ENCODE measurements around the gene FAM107B. TPM values are rescaled to one million over a fixed set of nuclear protein-coding genes. Genes with fewer than 3 reads are reported as not detected.
"Not testable (repeated sequence)": the region's sequence is repeated elsewhere in the genome, so short reads cannot be mapped to it uniquely, and the experiment has no call there.

The FAM107B gene
- polyA plus RNA-seq (2012; ENCODE audit: low read depth, missing spikeins) = 27.6 TPM

DNA sequence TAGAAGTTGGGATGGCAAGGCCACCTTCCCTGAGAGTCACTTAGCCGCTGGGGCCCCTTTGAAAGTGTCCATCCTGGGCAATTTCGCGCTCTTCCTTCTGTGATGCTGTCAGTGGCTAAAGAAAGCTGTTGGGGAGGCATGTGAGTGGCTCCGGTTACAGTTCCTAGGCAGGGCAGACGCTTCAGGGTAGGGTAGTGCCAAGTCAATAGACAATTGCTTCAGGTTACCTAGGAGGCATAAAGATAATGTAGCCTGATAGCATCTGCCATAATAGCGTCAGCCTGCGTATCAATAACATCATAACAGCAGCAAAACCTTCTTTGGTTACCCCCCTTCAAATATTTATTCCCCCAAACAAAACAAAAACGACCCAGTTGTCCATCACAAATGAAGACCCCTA is at the start of gene FAM107B:
TSS of gene FAM107B (minus strand) at position 101 of the 400 bp plus-strand sequence. CDS start 234 bp downstream, outside the sequence.
- FAIRE-seq = no peak
- no peak for DNase-seq (ENCODE audit: insufficient read length, low spot score)
- TF ChIP-seq PAX5 (IDR thresholded peaks at IDR 0.05; ENCODE audit: insufficient read depth, low read length, severe bottlenecking) (no peak), SPI1 (IDR thresholded peaks at IDR 0.05; ENCODE audit: low read depth, low read length) (no peak), POU2F2 (IDR thresholded peaks at IDR 0.05; ENCODE audit: low read depth, low read length) (no peak), TAF1 (IDR thresholded peaks at IDR 0.05; ENCODE audit: low read depth, low read length) (no peak), POLR2AphosphoS5 (IDR thresholded peaks at IDR 0.05; ENCODE audit: low read depth, low read length) (no peak), POLR2A (IDR thresholded peaks at IDR 0.05; ENCODE audit: low read depth, low read length) (no peak)

DNA sequence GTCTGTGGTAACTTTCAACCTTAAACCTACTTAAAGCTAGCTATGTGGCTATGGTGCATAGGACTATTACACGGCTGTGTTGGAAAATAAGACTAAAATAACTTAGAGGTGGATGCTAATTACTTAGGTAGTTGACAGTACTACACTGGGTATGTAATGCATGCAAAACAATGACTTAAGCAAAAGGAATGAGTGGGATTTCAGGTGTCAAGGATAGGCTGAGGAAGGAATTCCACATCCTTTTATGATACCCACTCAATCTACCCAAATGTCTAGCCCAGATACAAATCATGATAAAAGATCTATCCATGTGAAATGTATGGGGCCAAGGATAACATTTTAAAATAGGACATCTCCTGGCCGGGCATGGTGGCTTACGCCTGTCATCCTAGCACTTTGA is 49.3 kb upstream of the FAM107B start:
- TF ChIP-seq POU2F2 (IDR thresholded peaks at IDR 0.05; ENCODE audit: low read depth, low read length) (no peak), POLR2AphosphoS5 (IDR thresholded peaks at IDR 0.05; ENCODE audit: low read depth, low read length) (no peak), TAF1 (IDR thresholded peaks at IDR 0.05; ENCODE audit: low read depth, low read length) (no peak), SPI1 (IDR thresholded peaks at IDR 0.05; ENCODE audit: low read depth, low read length) (no peak), PAX5 (IDR thresholded peaks at IDR 0.05; ENCODE audit: insufficient read depth, low read length, severe bottlenecking) (no peak), POLR2A (IDR thresholded peaks at IDR 0.05; ENCODE audit: low read depth, low read length) (no peak)
- FAIRE-seq (peak; percentile 47), DNase-seq (ENCODE audit: insufficient read length, low spot score) (no peak)

GRCh38 chr10:14822879-14823755 is 48.4 kb upstream of the FAM107B start:
- TF ChIP-seq SPI1 (IDR thresholded peaks at IDR 0.05; ENCODE audit: low read depth, low read length) (no peak), POU2F2 (IDR thresholded peaks at IDR 0.05; ENCODE audit: low read depth, low read length) (no peak), PAX5 (IDR thresholded peaks at IDR 0.05; ENCODE audit: insufficient read depth, low read length, severe bottlenecking) (no peak), TAF1 (IDR thresholded peaks at IDR 0.05; ENCODE audit: low read depth, low read length) (no peak), POLR2A (IDR thresholded peaks at IDR 0.05; ENCODE audit: low read depth, low read length) (no peak), POLR2AphosphoS5 (IDR thresholded peaks at IDR 0.05; ENCODE audit: low read depth, low read length) (no peak)
- DNase-seq (ENCODE audit: insufficient read length, low spot score) = peak; percentile 22
- no peak for FAIRE-seq

GRCh38 chr10:14821635-14822375 is 47.1 kb upstream of the FAM107B start:
- DNase-seq (ENCODE audit: insufficient read length, low spot score) (no peak), FAIRE-seq (no peak)
- TF ChIP-seq POLR2AphosphoS5 (IDR thresholded peaks at IDR 0.05; ENCODE audit: low read depth, low read length) (no peak), POLR2A (IDR thresholded peaks at IDR 0.05; ENCODE audit: low read depth, low read length) (no peak), TAF1 (IDR thresholded peaks at IDR 0.05; ENCODE audit: low read depth, low read length) (no peak), PAX5 (IDR thresholded peaks at IDR 0.05; ENCODE audit: insufficient read depth, low read length, severe bottlenecking) (no peak), POU2F2 (IDR thresholded peaks at IDR 0.05; ENCODE audit: low read depth, low read length) (no peak), SPI1 (IDR thresholded peaks at IDR 0.05; ENCODE audit: low read depth, low read length) (no peak)

- FAIRE-seq (no peak), DNase-seq (ENCODE audit: insufficient read length, low spot score) (no peak)
These were observed 46.1 kb upstream of the FAM107B start for GRCh38 chr10:14820775-14821154.

DNA sequence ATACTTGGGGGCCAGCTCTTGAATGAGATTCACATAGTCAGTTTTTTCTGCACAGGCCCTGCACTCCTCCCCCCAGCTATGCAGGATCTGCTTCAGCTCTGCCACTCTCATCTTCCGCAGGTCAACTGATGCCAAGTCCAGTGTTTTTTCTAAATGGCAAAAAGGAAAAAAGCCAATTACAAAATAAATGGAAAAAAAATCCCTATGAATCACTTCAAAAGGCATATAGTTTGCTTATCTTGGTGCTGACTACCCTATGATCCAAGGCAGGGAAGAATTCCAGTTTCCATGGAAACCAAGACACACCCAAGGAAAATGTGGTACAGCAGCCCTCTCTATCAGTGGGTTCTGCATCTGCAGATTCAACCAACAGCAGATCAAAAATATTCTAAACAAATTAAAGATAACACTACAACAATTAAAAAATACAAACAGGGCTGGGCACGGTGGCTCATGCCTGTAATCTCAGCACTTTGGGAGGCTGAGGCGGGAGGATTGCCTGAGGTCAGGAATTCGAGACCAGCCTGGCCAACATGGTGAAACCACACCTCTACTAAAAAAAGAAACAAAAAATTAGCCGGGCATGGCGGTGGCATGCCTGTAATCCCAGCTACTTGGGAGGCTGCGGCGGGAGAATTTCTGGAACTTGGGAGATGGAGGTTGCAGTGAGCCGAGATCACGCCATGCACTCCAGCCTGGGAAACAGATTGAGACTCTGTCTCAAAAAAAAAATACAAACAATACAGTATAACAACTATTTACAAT is 45.5 kb upstream of the FAM107B start:
- FAIRE-seq (no peak), DNase-seq (ENCODE audit: insufficient read length, low spot score) (no peak)
- TF ChIP-seq SPI1 (IDR thresholded peaks at IDR 0.05; ENCODE audit: low read depth, low read length) (no peak), POU2F2 (IDR thresholded peaks at IDR 0.05; ENCODE audit: low read depth, low read length) (no peak), POLR2A (IDR thresholded peaks at IDR 0.05; ENCODE audit: low read depth, low read length) (no peak), TAF1 (IDR thresholded peaks at IDR 0.05; ENCODE audit: low read depth, low read length) (no peak), POLR2AphosphoS5 (IDR thresholded peaks at IDR 0.05; ENCODE audit: low read depth, low read length) (no peak), PAX5 (IDR thresholded peaks at IDR 0.05; ENCODE audit: insufficient read depth, low read length, severe bottlenecking) (no peak)

More at GRCh38 chr10:14820775-14821154, 46.1 kb upstream of the FAM107B start:
- TF ChIP-seq POU2F2 (IDR thresholded peaks at IDR 0.05; ENCODE audit: low read depth, low read length) = no peak

DNA sequence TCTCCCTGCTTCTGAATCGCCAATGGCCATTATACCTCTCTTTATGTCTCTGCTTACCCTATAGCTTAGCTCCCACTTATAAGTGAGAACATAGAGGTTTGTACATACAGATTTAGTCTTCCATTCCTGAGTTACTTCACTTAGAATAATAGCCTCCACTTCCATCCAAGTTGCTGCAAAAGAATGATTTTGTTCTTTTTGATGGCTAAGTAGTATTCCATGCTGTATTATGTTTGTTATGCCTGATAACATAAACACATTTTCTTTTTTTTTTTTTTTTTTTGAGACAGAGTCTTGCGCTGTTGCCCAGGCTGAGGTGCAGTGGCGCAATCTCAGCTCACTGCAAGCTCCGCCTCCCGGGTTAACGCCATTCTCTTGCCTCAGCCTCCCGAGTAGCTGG is 42.0 kb upstream of the FAM107B start:
- FAIRE-seq; DNase-seq (ENCODE audit: insufficient read length, low spot score): not testable (repeated sequence)

- FAIRE-seq (no peak), DNase-seq (ENCODE audit: insufficient read length, low spot score) (no peak)
- TF ChIP-seq TAF1 (IDR thresholded peaks at IDR 0.05; ENCODE audit: low read depth, low read length) (no peak), POLR2A (IDR thresholded peaks at IDR 0.05; ENCODE audit: low read depth, low read length) (no peak), PAX5 (IDR thresholded peaks at IDR 0.05; ENCODE audit: insufficient read depth, low read length, severe bottlenecking) (no peak), POLR2AphosphoS5 (IDR thresholded peaks at IDR 0.05; ENCODE audit: low read depth, low read length) (no peak), POU2F2 (IDR thresholded peaks at IDR 0.05; ENCODE audit: low read depth, low read length) (no peak), SPI1 (IDR thresholded peaks at IDR 0.05; ENCODE audit: low read depth, low read length) (no peak)
These were observed 41.0 kb upstream of the FAM107B start for GRCh38 chr10:14815681-14816080.

- no peak for TF ChIP-seq POU2F2 (IDR thresholded peaks at IDR 0.05; ENCODE audit: low read depth, low read length)
- TF ChIP-seq TAF1 (IDR thresholded peaks at IDR 0.05; ENCODE audit: low read depth, low read length) = no peak
- TF ChIP-seq POLR2AphosphoS5 (IDR thresholded peaks at IDR 0.05; ENCODE audit: low read depth, low read length) = no peak
- no peak for TF ChIP-seq POLR2A (IDR thresholded peaks at IDR 0.05; ENCODE audit: low read depth, low read length)
- no peak for TF ChIP-seq SPI1 (IDR thresholded peaks at IDR 0.05; ENCODE audit: low read depth, low read length)
- TF ChIP-seq PAX5 (IDR thresholded peaks at IDR 0.05; ENCODE audit: insufficient read depth, low read length, severe bottlenecking) = no peak
- DNase-seq (ENCODE audit: insufficient read length, low spot score) (no peak), FAIRE-seq (no peak)
These were observed 37.6 kb upstream of the FAM107B start for GRCh38 chr10:14812271-14812670.
